Amygdala (tissue), 56 donors: ENCODE results near the gene TSPYL6.
"Not testable (repeated sequence)": the region's sequence is repeated elsewhere in the genome, so short reads cannot be mapped to it uniquely, and the experiment has no call there.

ENCODE experiments used
- DNase-seq, 56 donors: peaks; one replicate each; lab custom pipeline; 2025; lab: John Stamatoyannopoulos, UW

TSPYL6 gene

GRCh38 chr2:54256091-54256694 is at the start of gene TSPYL6:
Gene TSPYL6 (minus strand): TSS chr2:54256229. CDS start chr2:54256151, 78 bp downstream.
- no peak for DNase-seq

- DNase-seq, result no peak
These were observed 47.6 kb upstream of the TSPYL6 start for GRCh38 chr2:54303631-54304030.

GRCh38 chr2:54298514-54298913 is 42.5 kb upstream of the TSPYL6 start:
- no peak for DNase-seq

GRCh38 chr2:54295911-54296310 is 39.9 kb upstream of the TSPYL6 start:
- DNase-seq, result no peak

GRCh38 chr2:54294665-54295064 is 38.6 kb upstream of the TSPYL6 start:
- not testable (repeated sequence) for DNase-seq

- peak in 1 of 56 donors; percentile 30 for DNase-seq
These were observed 34.5 kb upstream of the TSPYL6 start for GRCh38 chr2:54290356-54291025.

GRCh38 chr2:54289917-54290316 is 33.9 kb upstream of the TSPYL6 start:
- peak in 1 of 56 donors; percentile 4 for DNase-seq

- no peak for DNase-seq
These were observed 31.5 kb upstream of the TSPYL6 start for GRCh38 chr2:54287532-54287931.

GRCh38 chr2:54285451-54285850 is 29.4 kb upstream of the TSPYL6 start:
- peak in 1 of 56 donors; percentile 11 for DNase-seq

GRCh38 chr2:54284826-54285225 is 28.8 kb upstream of the TSPYL6 start:
- no peak for DNase-seq

- no peak for DNase-seq
These were observed 23.4 kb upstream of the TSPYL6 start for GRCh38 chr2:54279385-54279784.

GRCh38 chr2:54275541-54275940 is 19.5 kb upstream of the TSPYL6 start:
- DNase-seq, result no peak

- peak in 5 of 56 donors; percentile 2 to 44 (median 9) for DNase-seq
These were observed 18.8 kb upstream of the TSPYL6 start for GRCh38 chr2:54274781-54275242.

- no peak for DNase-seq
These were observed 16.0 kb upstream of the TSPYL6 start for GRCh38 chr2:54271843-54272627.

GRCh38 chr2:54271189-54271588 is 15.2 kb upstream of the TSPYL6 start:
- DNase-seq, result no peak

- no peak for DNase-seq
These were observed 11.5 kb upstream of the TSPYL6 start for GRCh38 chr2:54267577-54267976.

- not testable (repeated sequence) for DNase-seq
These were observed 9.1 kb upstream of the TSPYL6 start for GRCh38 chr2:54265081-54265480.

- DNase-seq, result no peak
These were observed 6.2 kb upstream of the TSPYL6 start for GRCh38 chr2:54262015-54262765.

- DNase-seq, result no peak
These were observed 5.5 kb upstream of the TSPYL6 start for GRCh38 chr2:54261537-54261936.

- DNase-seq, result no peak
These were observed 4.2 kb upstream of the TSPYL6 start for GRCh38 chr2:54260241-54260595.
